Right atrium auricular region (tissue), 2 donors: ENCODE data around the gene THSD4. TPM values are rescaled to one million over a fixed set of nuclear protein-coding genes. Genes with fewer than 3 reads are reported as not detected.
A peak's percentile ranks its signal among the peaks of the same experiment; 100 is the strongest.

ENCODE experiments used
- DNase-seq: peaks from one replicate; pipeline ENCODE4 v3.0.0-alpha.2; 2019; ENCODE audit warnings: low spot score
- H3K27ac ChIP-seq, 2 donors: fragments of 200-600 bp; sonication (generic); 1 replicate in 1 of 2; 2 replicates in 1 of 2; pipeline ENCODE4 v1.5.1; 2016 to 2019
- H3K27me3 ChIP-seq, 2 donors: fragments of 200-600 bp; sonication (generic); one replicate each; pipeline versions ENCODE4 v1.5.1 to v1.6.0; 2017 to 2019
- H3K36me3 ChIP-seq: fragments of 200-600 bp; sonication (generic); one replicate; pipeline ENCODE4 v1.5.1; 2016
- H3K4me1 ChIP-seq, 2 donors: fragments of 200-600 bp; sonication (generic); one replicate each; pipeline versions ENCODE4 v1.5.1 to v1.6.0; 2017 to 2019
- H3K4me3 ChIP-seq, 2 donors: fragments of 200-600 bp; sonication (generic); 1 replicate in 1 of 2; 2 replicates in 1 of 2; pipeline ENCODE4 v1.5.1; 2017 to 2019; ENCODE audit warnings: mild to moderate bottlenecking in 1 of 2, moderate library complexity in 1 of 2
- H3K9me3 ChIP-seq, 2 donors: fragments of 200-600 bp; sonication (generic); one replicate each; pipeline ENCODE4 v1.5.1; 2019
- total RNA-seq, 2 donors: library from RNA; depleted of rRNA; stranded (reverse); fragments of >200 nt; gene quantifications; one replicate each; pipeline ENCODE4 v1.1.0, GENCODE V29; 2016
- TF ChIP-seq, protein P1 (sequence below), 2 donors: fragments of 200-600 bp; sonication (generic); IDR thresholded peaks; one replicate each; pipeline ENCODE4 v1.5.1; 2019; ENCODE audit warnings: antibody characterized with exemption in 2 of 2

The THSD4 gene
- total RNA-seq, 2 donors from 2014 or later, result 41.2 to 85.3 TPM

DNA sequence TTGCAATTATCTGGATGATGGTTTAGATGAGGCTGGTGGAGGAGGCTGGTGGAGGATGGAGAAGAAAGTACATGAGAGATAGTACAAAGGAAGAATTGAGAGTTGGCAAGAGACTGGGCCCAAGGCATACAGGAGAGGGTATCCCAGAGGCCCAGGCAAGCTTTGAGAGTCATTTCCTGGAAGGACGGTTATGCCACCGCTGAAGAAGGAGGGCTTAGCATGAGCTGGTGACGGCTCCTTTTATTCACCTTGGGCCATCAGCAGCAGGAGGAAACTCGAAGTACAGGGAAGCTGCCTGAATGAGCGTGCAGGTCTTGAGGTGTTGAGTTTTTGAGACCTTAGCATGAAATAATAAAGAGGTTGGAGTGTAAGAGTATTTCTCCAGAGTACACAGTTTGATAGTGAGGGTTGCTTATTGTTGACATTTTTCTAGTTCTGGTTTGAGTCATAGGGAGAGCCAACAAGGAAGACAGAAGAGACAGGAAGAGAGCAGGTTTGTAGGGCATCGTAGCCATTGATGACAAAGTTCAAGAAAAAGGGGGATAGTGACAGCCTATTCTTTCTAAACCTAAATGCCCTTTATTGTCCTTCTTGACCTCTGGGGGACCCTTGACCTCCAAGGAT lies 13.8 kb downstream of the THSD4 start:
- H3K27ac ChIP-seq, result peak overlapping the region; percentile 59 to 75
- no peak overlapping the region for H3K4me3 ChIP-seq
- TF ChIP-seq, protein P1, sequence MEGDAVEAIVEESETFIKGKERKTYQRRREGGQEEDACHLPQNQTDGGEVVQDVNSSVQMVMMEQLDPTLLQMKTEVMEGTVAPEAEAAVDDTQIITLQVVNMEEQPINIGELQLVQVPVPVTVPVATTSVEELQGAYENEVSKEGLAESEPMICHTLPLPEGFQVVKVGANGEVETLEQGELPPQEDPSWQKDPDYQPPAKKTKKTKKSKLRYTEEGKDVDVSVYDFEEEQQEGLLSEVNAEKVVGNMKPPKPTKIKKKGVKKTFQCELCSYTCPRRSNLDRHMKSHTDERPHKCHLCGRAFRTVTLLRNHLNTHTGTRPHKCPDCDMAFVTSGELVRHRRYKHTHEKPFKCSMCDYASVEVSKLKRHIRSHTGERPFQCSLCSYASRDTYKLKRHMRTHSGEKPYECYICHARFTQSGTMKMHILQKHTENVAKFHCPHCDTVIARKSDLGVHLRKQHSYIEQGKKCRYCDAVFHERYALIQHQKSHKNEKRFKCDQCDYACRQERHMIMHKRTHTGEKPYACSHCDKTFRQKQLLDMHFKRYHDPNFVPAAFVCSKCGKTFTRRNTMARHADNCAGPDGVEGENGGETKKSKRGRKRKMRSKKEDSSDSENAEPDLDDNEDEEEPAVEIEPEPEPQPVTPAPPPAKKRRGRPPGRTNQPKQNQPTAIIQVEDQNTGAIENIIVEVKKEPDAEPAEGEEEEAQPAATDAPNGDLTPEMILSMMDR (IDR thresholded peaks at IDR 0.05), result no peak
- peaks cover 0 to 29% of the 10 kb centered on the region in 2 donors for H3K4me1 ChIP-seq
- DNase-seq, result no peak
- H3K9me3 ChIP-seq, result no peaks in the 10 kb centered on the region
- H3K27me3 ChIP-seq, result no peaks in the 10 kb centered on the region
- no peaks in the 10 kb centered on the region for H3K36me3 ChIP-seq

DNA sequence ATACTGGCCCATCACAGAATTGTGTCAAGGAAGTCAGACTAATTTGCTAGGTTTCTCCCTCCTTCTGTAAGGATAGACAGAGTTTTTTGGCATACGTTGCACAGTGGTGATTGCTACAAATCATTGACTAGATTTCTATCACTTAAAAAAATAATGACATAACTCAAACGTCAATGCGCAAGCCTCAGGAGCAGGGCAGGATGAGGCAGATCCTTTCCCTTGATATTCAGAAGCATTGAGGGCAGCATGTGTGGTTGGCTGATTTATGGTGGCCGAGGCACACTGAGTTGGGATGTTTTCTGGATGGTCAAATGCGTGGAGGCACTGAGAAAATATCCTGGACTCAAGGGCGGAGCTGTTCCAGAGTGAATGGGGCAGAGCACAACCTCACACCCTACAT lies 14.4 kb downstream of the THSD4 start:
- H3K27ac ChIP-seq, result peak overlapping the region; percentile 59 to 75
- H3K27me3 ChIP-seq, result no peaks in the 10 kb centered on the region
- H3K36me3 ChIP-seq, result no peaks in the 10 kb centered on the region
- H3K9me3 ChIP-seq, result no peaks in the 10 kb centered on the region
- TF ChIP-seq, protein P1 (IDR thresholded peaks at IDR 0.05), result no peak
- no peak for DNase-seq
- no peak overlapping the region for H3K4me3 ChIP-seq
- peaks cover 0 to 32% of the 10 kb centered on the region in 2 donors for H3K4me1 ChIP-seq

DNA sequence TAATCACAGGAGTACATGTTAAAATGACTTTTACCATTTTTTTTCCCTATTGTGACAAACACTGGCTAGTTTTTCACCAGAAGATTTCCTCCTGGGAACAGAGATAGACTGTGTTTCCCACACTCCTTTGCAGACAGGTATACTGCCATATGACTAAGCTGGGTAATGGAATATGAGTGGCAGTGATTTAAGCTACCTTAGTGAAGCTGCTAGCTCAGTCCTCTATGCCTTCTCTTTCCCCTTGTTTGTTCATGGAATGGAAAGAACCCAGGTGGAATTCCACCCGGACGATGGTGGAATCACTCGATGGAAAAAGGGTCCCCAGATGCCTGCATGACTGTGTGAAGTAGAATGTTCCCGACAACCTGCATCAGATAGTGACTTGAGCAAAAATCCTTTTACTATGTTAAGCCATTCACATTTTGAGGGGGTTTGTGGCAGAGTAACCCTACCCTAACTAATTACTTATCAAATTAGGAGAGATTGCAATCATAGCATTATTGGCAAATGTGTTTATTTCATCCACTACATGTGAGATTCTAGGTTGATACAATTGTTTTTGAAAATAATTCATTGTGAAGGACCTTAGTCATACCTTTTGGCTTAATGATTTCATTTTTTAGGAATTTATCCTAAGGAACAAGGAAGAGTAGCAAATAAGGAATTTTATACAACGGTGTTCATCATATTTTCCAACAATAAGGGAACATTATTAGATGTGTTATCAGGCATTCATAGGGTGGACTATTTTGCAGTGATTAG lies 16.5 kb downstream of the THSD4 start:
- H3K27me3 ChIP-seq, result no peaks in the 10 kb centered on the region
- H3K27ac ChIP-seq, result peak overlapping the region in 1 of 2 donors; percentile 70
- peaks cover 0 to 28% of the 10 kb centered on the region in 2 donors for H3K4me1 ChIP-seq
- TF ChIP-seq, protein P1 (IDR thresholded peaks at IDR 0.05), result no peak
- no peak for DNase-seq
- H3K36me3 ChIP-seq, result no peaks in the 10 kb centered on the region
- no peak overlapping the region for H3K4me3 ChIP-seq
- no peaks in the 10 kb centered on the region for H3K9me3 ChIP-seq

DNA sequence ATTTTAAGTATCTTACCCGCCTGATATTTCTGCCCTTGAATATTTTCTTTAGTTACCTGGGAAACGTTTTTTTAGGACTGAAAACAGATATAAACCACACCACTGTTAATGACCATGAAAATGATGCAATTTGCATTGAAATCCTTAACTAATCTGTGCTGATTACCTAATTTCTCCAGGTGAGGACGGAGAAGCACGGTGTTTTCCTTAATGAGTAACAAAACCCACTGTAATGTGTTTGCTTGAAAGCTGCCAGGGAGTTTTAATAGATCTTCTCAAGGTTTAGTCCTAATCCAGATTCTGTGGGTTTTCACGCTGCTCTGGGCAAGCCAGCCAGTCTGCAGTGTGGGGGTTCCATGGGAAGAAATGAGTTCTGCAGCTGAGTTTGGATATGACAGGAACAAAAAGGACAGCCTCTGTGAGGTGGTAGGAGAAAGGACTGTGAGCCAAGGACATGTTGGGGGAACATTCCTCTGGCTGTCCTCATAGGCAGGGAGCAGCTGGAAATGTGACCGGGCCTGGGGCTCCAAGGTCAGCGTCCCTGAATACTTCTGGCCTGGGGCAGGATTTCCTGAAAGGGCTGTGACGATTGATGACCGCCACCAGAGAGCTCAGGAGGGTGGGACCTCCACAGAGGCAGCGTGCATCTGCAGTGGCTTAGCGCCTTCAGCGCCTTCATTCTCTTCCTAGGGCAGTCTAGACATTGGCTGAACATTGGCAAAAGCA lies 18.6 kb downstream of the THSD4 start:
- TF ChIP-seq, protein P1 (IDR thresholded peaks at IDR 0.05), result no peak
- H3K9me3 ChIP-seq, result no peaks in the 10 kb centered on the region
- peaks cover 0 to 38% of the 10 kb centered on the region in 2 donors for H3K4me1 ChIP-seq
- peak overlapping the region; percentile 66 to 70 for H3K27ac ChIP-seq
- H3K4me3 ChIP-seq, result no peak overlapping the region
- H3K27me3 ChIP-seq, result no peaks in the 10 kb centered on the region
- H3K36me3 ChIP-seq, result no peaks in the 10 kb centered on the region
- DNase-seq, result peak; percentile 58

DNA sequence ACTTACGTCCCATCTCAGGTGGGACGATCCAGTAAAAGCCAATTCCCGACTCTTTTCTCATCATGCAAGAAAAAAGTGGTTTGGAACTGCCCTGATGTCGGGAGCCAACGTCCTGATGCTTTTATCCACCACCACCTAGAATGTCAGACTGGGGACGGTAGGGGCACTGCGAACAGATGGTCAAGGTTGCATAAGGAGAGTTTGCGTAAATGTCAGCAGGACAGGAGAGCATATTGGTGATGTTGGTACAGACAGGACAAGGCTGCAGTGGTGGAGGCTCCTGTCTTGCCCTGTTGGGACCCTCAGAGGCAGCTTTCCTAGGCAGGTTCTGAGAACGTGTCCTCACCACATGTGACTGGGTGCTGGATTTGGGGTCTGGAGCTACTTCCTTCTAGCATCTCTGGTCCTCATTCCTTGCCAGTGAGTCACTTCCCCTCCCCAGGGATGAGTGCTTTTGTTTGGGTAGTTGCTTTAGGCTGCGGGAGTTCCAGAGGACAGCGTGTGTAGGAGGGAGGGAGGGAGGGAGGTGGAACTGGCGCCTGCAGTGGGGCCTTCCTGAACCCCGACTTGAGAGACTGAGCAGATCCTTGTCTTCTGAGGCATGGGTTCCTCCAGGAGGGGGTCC lies 21.0 kb downstream of the THSD4 start:
- TF ChIP-seq, protein P1 (IDR thresholded peaks at IDR 0.05), result no peak
- Histone ChIP-seq H3K9me3 (no peaks in the 10 kb centered on the region), H3K4me1 (peaks cover 0 to 53% of the 10 kb centered on the region in 2 donors), H3K27ac (peak overlapping the region; percentile 58 to 75), H3K36me3 (no peaks in the 10 kb centered on the region), H3K27me3 (no peaks in the 10 kb centered on the region), H3K4me3 (no peak overlapping the region)
- peak; percentile 59 for DNase-seq
